Epithelial cell of esophagus (primary cell): ENCODE measurements around the gene ARL8A.
A peak's percentile ranks its signal among the peaks of the same experiment; 100 is the strongest.
"Not testable (repeated sequence)": the region's sequence is repeated elsewhere in the genome, so short reads cannot be mapped to it uniquely, and the experiment has no call there.

Experiments
- DNase-seq: peaks from one replicate; pipeline ENCODE4 v3.0.0; 2010; ENCODE audit warnings: low read depth
- H3K4me3 ChIP-seq: 2 replicates; pipeline ENCODE4 v1.5.1; 2011; ENCODE audit warnings: mild to moderate bottlenecking, low read length, control low read depth
- TF ChIP-seq, protein P1 (sequence below): IDR thresholded peaks from 2 replicates; pipeline ENCODE4 v1.5.1; 2011; ENCODE audit warnings: low read depth, mild to moderate bottlenecking, low read length, control low read depth, inconsistent platforms; ENCODE audit not compliant: insufficient read depth; ENCODE audit errors: missing control alignments

Gene ARL8A

GRCh38 chr1:202144402-202145067, at the start of gene ARL8A:
ARL8A (minus strand) TSS chr1:202144737; CDS start chr1:202144572, 165 bp downstream.
- peak; percentile 55 for DNase-seq
- peak within 1 kb of the TSS; percentile 76 for H3K4me3 ChIP-seq
- TF ChIP-seq, protein P1, sequence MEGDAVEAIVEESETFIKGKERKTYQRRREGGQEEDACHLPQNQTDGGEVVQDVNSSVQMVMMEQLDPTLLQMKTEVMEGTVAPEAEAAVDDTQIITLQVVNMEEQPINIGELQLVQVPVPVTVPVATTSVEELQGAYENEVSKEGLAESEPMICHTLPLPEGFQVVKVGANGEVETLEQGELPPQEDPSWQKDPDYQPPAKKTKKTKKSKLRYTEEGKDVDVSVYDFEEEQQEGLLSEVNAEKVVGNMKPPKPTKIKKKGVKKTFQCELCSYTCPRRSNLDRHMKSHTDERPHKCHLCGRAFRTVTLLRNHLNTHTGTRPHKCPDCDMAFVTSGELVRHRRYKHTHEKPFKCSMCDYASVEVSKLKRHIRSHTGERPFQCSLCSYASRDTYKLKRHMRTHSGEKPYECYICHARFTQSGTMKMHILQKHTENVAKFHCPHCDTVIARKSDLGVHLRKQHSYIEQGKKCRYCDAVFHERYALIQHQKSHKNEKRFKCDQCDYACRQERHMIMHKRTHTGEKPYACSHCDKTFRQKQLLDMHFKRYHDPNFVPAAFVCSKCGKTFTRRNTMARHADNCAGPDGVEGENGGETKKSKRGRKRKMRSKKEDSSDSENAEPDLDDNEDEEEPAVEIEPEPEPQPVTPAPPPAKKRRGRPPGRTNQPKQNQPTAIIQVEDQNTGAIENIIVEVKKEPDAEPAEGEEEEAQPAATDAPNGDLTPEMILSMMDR, result no peak

- TF ChIP-seq, protein P1, result no peak
- no peak overlapping the region for H3K4me3 ChIP-seq
- no peak for DNase-seq
These were observed 49.8 kb upstream of the ARL8A start for GRCh38 chr1:202194328-202194648.

- H3K4me3 ChIP-seq, result no peak within 1 kb of the TSS
- TF ChIP-seq, protein P1, result no peak
- no peak for DNase-seq
These were observed 49.2 kb upstream of the ARL8A start, which contains the start of gene LGR6 for GRCh38 chr1:202193614-202194327. LGR6 (plus strand) TSS chr1:202193799; CDS start chr1:202193990, 191 bp downstream.

GRCh38 chr1:202192770-202193613, 48.5 kb upstream of the ARL8A start:
- TF ChIP-seq, protein P1, result peak; percentile 86
- H3K4me3 ChIP-seq, result no peak overlapping the region
- DNase-seq, result peak; percentile 50

DNA sequence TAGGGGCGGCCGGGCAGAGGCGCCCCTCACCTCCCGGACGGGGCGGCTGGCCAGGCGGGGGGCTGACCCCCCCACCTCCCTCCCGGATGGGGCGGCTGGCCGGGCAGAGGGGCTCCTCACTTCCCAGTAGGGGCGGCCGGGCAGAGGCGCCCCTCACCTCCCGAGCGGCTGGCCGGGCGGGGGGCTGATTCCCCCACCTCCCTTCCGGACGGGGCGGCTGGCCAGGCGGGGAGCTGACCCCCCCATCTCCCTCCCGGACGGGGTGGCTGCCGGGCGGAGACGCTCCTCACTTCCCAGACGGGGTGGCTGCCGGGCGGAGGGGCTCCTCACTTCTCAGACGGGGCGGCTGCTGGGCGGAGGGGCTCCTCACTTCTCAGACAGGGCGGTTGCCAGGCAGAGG, 46.9 kb upstream of the ARL8A start:
- not testable (repeated sequence) for DNase-seq, H3K4me3 ChIP-seq

GRCh38 chr1:202189918-202190715, 45.6 kb upstream of the ARL8A start:
- no peak overlapping the region for H3K4me3 ChIP-seq
- DNase-seq, result no peak
- TF ChIP-seq, protein P1, result no peak
